GM12801 (cell line): ENCODE data around the gene MLH1.

Source experiments
- TF ChIP-seq, protein P1 (sequence below): IDR thresholded peaks from one replicate; pipeline ENCODE4 v1.5.1; 2011; ENCODE audit warnings: control low read depth; ENCODE audit not compliant: insufficient read length; ENCODE audit errors: extremely low read depth

The MLH1 gene

DNA sequence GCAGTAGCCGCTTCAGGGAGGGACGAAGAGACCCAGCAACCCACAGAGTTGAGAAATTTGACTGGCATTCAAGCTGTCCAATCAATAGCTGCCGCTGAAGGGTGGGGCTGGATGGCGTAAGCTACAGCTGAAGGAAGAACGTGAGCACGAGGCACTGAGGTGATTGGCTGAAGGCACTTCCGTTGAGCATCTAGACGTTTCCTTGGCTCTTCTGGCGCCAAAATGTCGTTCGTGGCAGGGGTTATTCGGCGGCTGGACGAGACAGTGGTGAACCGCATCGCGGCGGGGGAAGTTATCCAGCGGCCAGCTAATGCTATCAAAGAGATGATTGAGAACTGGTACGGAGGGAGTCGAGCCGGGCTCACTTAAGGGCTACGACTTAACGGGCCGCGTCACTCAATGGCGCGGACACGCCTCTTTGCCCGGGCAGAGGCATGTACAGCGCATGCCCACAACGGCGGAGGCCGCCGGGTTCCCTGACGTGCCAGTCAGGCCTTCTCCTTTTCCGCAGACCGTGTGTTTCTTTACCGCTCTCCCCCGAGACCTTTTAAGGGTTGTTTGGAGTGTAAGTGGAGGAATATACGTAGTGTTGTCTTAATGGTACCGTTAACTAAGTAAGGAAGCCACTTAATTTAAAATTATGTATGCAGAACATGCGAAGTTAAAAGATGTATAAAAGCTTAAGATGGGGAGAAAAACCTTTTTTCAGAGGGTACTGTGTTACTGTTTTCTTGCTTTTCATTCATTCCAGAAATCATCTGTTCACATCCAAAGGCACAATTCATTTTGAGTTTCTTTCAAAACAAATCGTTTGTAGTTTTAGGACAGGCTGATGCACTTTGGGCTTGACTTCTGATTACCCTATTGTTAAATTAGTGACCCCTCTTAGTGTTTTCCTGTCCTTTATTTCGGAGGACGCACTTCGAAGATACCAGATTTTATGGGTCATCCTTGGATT lies at the start of gene MLH1:
Gene MLH1, plus strand, starts transcription at position 193 of the 958 bp plus-strand sequence. Its CDS starts 30 bp downstream, at position 223.
- TF ChIP-seq, protein P1, sequence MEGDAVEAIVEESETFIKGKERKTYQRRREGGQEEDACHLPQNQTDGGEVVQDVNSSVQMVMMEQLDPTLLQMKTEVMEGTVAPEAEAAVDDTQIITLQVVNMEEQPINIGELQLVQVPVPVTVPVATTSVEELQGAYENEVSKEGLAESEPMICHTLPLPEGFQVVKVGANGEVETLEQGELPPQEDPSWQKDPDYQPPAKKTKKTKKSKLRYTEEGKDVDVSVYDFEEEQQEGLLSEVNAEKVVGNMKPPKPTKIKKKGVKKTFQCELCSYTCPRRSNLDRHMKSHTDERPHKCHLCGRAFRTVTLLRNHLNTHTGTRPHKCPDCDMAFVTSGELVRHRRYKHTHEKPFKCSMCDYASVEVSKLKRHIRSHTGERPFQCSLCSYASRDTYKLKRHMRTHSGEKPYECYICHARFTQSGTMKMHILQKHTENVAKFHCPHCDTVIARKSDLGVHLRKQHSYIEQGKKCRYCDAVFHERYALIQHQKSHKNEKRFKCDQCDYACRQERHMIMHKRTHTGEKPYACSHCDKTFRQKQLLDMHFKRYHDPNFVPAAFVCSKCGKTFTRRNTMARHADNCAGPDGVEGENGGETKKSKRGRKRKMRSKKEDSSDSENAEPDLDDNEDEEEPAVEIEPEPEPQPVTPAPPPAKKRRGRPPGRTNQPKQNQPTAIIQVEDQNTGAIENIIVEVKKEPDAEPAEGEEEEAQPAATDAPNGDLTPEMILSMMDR: no peak

DNA sequence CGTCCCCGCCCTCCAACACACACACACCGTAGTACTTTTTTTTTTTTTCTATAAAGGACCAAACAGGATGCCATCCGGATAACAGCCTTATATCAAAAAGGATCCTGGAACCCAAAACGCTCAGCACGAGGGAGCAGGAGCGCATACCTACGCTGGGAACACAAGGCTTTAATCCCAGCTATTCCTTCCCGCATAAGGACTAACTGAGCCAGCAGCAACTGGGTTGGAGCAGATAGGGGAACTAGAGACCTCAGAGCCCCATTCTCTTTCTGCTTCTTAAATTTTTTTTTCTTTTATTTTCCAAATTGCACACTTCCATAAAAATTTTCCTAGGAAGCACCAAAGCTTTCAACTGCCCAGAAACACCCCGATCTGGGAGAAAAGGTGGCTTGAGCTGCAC lies 49.7 kb upstream of the MLH1 start:
- TF ChIP-seq, protein P1: no peak

DNA sequence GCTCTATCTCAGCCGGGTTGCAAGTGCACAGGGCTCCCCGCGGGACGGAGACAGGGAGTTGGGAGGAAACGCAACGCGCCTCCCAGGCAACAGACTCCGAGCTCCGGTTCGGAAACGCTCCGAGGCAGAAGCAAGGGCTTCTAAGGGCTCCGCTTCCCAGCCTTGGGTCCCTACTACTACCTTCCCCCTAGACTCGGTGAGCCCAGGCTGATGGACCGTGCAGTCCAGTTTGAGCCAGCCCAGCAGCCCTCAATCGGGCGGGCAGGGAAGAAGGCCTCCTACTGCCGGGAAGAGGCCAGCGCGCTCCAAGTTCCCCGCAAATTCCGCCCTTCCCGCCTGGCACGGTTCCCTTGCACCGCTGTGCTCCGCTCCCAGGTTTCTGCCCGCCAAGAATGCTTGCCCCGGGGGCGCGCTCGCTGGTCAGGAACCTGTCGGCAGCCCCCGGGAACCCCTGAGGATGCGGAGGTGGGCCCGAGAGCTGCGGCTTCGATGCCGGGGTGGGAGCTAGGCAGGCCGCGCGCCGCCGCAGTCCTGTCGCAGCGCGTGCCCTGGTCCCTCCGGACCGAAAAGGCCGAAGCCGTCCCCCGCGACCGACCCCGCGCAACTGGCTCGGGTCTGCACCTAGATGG lies 49.2 kb upstream of the MLH1 start:
- TF ChIP-seq, protein P1: no peak

DNA sequence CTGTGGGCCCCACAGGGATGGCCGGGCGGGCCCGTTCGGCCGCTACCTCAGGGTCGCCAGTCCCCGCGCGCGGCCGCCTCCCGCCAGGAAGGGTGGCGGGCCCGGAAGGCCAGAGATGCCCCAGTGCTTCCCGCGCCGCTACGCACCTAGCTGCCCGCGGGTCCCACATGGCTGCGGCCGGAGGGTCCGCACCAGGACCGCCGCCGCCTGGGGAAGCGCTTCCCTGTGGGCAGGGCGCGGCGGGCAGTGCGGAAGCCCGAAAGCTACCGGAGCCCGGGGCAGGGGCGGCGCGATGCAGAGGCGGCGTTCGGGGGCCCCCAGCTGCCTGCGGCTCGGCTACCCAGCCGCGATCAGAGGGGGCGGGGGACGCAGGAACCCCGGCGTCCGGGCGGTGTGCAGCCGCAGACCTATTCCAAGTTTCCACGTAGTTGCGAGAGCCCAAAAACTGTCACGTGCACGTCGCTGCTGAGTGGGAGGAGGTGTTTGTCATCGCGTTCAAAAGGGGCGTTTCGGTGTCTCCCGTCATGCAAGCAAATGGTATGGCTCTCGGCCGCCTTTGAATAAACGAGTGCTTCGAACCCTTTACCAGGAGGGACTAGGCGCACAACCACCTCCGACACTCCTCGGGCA lies 48.6 kb upstream of the MLH1 start, which contains the start of gene TRANK1:
Gene TRANK1, minus strand, starts transcription at position 414 of the 630 bp plus-strand sequence. Its CDS starts 245 bp downstream, at position 169.
- TF ChIP-seq, protein P1: no peak

DNA sequence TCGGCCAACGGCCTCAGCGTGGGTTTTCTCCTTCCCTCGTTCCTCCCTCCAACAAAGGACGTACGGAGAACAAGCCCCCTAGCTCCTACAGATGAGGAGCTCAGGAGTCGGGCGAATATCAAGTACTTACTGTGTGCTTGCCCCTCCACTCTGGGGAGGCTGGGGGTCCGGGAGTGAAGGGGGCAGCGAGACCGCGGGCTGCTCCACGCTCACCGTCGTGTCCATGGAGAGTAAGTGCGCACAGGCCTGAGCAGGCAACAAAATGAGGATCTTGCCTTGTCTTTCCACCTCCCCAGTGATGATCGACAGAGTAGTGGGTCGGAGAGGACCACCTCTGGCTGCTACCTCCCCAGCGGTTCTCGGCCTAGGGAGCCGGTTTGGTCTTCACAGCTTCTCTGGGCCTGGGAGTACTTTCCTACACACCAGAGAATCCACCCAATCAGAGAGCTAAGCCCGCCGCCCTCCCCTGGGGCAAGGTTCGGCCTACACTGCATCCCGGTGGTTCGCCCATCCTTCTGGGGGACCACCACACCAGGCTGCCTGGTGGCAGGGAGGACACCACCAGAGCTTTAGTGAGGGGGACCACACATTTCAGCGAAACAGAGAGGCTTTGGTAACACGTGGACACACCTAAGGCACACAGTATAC lies 47.9 kb upstream of the MLH1 start:
- TF ChIP-seq, protein P1: no peak

DNA sequence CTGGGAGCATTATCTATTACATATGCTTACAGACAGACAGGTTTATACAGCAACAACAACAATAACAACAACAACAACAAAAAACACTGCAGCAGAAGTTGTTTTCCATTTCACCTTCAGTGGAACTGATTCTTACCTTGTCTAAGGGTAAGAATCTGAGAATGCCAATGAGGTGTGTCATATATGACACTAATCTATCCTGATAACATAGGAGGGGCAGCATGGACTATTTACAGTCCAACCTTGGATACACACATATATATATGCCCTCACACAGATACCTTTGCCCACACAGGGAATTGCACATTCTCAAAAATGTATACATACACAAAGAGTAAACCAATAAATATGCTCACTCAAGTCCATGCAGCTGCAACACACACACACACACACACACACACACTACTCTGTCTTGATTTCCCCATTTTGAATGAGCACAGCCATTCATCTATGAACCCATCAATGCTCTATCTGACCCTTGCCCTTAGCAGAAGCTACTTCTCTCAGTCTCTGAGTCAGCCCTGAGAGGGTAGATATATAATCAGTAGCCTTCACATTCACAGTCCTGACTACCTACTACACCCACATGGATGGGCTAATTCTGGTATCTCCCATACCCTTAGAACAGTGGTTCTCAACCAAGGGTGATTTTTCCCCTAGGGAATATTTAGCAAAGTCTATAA lies 38.7 kb upstream of the MLH1 start:
- TF ChIP-seq, protein P1: no peak

DNA sequence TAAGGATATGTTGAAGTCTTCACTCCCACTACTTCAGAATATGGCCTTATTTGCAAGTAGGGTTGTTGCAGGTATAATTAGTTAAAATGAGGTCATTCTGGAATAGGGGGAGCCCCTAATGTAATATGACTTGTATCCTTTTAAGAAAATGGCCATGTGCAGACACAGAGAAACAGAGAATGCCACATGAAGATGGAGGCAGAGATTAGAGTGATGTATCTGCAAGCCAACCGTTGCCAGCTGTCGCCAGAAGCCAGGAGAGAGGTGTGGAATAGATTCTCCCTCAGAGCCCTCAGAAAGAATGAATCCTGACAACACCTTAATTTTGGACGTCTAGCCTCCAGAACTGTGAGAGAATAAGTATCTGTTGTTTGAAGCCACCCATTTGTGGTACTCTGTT lies 37.2 kb upstream of the MLH1 start:
- TF ChIP-seq, protein P1: no peak
